ENCODE results near the gene ZNF506. TPM values are rescaled to one million over a fixed set of nuclear protein-coding genes. Genes with fewer than 3 reads are reported as not detected.
A peak's percentile ranks its signal among the peaks of the same experiment; 100 is the strongest.

Gene ZNF506
- total RNA-seq, 1 experiment from 2014 or later: 0.42 TPM

- no peak overlapping the region for H3K27ac ChIP-seq (ENCODE audit: low read depth, low read length)
- no peak overlapping the region for H3K4me3 ChIP-seq (replicated peaks in 1 of 2; ENCODE audit: low read depth in 1 of 2, low read length in 2 of 2)
- DNase-seq (ENCODE audit: low read depth, low spot score): no peak
- BruUV-seq (replicated peaks): no TSS peak
- no peaks in the 10 kb centered on the region for H3K9me2 ChIP-seq (ENCODE audit: insufficient read depth)
- peak; percentile 44; the same call in 1 of the 2 replicates for ATAC-seq
- no peaks in the 10 kb centered on the region; a peak in 1 of 4 replicates for H3K9me3 ChIP-seq (ENCODE audit: control insufficient read depth in 1 of 2, insufficient read depth in 1 of 2, low read depth in 1 of 2, low read length in 2 of 2)
- no peaks in the 10 kb centered on the region for H3K79me2 ChIP-seq (ENCODE audit: insufficient read depth, low read length)
- no peak overlapping the region for H3K9ac ChIP-seq (ENCODE audit: low read length)
- no peaks in the 10 kb centered on the region for H3K36me3 ChIP-seq (ENCODE audit: control insufficient read depth in 1 of 2, insufficient read depth in 2 of 2, low read length in 2 of 2)
- ChIA-PET RAD21 (ENCODE audit: low non-redundant PET in 1 of 2, low total read pairs in 2 of 2, uncharacterized antibody in 2 of 2, unreplicated experiment in 2 of 2) (no interaction called here), POLR2A (no interaction called here), CTCF (no interaction called here)
- TF ChIP-seq, protein P1, sequence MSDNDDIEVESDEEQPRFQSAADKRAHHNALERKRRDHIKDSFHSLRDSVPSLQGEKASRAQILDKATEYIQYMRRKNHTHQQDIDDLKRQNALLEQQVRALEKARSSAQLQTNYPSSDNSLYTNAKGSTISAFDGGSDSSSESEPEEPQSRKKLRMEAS (IDR thresholded peaks at IDR 0.05): no peak
- TF ChIP-seq SP1 (IDR thresholded peaks at IDR 0.05; ENCODE audit: low read depth) (no peak), CTCF (IDR thresholded peaks at IDR 0.05 in 2 of 3, conservative IDR thresholded peaks at IDR 0.05 in 1 of 3; ENCODE audit: borderline replicate concordance in 1 of 3, insufficient read depth in 1 of 3, low read depth in 2 of 3, low read length in 2 of 3) (0 out of 6 replicates have a peak, but pooled peaks of 1 of the 3 experiments have one; percentile 12), TCF7L2 (IDR thresholded peaks at IDR 0.05; ENCODE audit: borderline replicate concordance, extremely low read depth, insufficient read depth, insufficient read length) (no peak), CEBPB (IDR thresholded peaks at IDR 0.05; ENCODE audit: low read depth) (no peak), EZH2phosphoT487 (IDR thresholded peaks at IDR 0.05; ENCODE audit: borderline replicate concordance) (no peak), YY1 (IDR thresholded peaks at IDR 0.05; ENCODE audit: extremely low read depth, insufficient replicate concordance, low read depth, low read length) (no peak), SRF (IDR thresholded peaks at IDR 0.05; ENCODE audit: low read depth) (no peak)
- no peaks in the 10 kb centered on the region for H3K4me1 ChIP-seq (ENCODE audit: control insufficient read depth in 1 of 2, insufficient read depth in 2 of 2, low read length in 2 of 2)
- no peaks in the 10 kb centered on the region for H3K27me3 ChIP-seq (ENCODE audit: insufficient read depth, low read length)
- intact Hi-C loops (cut with micrococcal nuclease): no loop called here
- H2AFZ ChIP-seq (ENCODE audit: low read depth, low read length, poor library complexity, severe bottlenecking): no peak overlapping the region
- H4K20me1 ChIP-seq (ENCODE audit: insufficient read depth): no peaks in the 10 kb centered on the region
- H3K4me2 ChIP-seq (ENCODE audit: low read length): no peak overlapping the region
Observed at GRCh38 chr19:19758164-19758563, 63.4 kb downstream of the ZNF506 start.
